Peyer's patch (tissue), 4 donors: Measurements from ENCODE around the gene LSMEM2.

ENCODE experiments used
- CTCF ChIP-seq, 6 experiments: fragments of 450-650 bp in 4 of 6; fragments of 200-600 bp in 2 of 6; sonication (generic) in 1 of 6; IDR thresholded peaks; one replicate each; pipeline ENCODE4 v1.5.1; 2017 to 2019; ENCODE audit warnings: antibody characterized with exemption in 6 of 6, mild to moderate bottlenecking in 3 of 6, moderate library complexity in 1 of 6
- POLR2A ChIP-seq, 2 donors: fragments of 450-650 bp; IDR thresholded peaks; one replicate each; pipeline ENCODE4 v1.5.1; 2017; ENCODE audit warnings: antibody characterized with exemption in 2 of 2, mild to moderate bottlenecking in 2 of 2, moderate library complexity in 2 of 2

GRCh38 chr3:50237754-50238548 lies 40.9 kb upstream of the LSMEM2 start:
- TF ChIP-seq CTCF (IDR thresholded peaks at IDR 0.05) = no peak
- TF ChIP-seq POLR2A (IDR thresholded peaks at IDR 0.05) = peak in 1 of 2 donors; percentile 25
